GM19025 (cell line): ENCODE data around the gene ATP5PO.
A peak's percentile ranks its signal among the peaks of the same experiment; 100 is the strongest.

ENCODE experiments used
- ATAC-seq: cut with Tn5 transposase; IDR thresholded peaks from one replicate; pipeline ENCODE4 v1.9.1; 2021; ENCODE audit warnings: mild to moderate bottlenecking, low read depth, moderate library complexity; ENCODE audit not compliant: unreplicated experiment

Gene ATP5PO, protein sequence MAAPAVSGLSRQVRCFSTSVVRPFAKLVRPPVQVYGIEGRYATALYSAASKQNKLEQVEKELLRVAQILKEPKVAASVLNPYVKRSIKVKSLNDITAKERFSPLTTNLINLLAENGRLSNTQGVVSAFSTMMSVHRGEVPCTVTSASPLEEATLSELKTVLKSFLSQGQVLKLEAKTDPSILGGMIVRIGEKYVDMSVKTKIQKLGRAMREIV

DNA sequence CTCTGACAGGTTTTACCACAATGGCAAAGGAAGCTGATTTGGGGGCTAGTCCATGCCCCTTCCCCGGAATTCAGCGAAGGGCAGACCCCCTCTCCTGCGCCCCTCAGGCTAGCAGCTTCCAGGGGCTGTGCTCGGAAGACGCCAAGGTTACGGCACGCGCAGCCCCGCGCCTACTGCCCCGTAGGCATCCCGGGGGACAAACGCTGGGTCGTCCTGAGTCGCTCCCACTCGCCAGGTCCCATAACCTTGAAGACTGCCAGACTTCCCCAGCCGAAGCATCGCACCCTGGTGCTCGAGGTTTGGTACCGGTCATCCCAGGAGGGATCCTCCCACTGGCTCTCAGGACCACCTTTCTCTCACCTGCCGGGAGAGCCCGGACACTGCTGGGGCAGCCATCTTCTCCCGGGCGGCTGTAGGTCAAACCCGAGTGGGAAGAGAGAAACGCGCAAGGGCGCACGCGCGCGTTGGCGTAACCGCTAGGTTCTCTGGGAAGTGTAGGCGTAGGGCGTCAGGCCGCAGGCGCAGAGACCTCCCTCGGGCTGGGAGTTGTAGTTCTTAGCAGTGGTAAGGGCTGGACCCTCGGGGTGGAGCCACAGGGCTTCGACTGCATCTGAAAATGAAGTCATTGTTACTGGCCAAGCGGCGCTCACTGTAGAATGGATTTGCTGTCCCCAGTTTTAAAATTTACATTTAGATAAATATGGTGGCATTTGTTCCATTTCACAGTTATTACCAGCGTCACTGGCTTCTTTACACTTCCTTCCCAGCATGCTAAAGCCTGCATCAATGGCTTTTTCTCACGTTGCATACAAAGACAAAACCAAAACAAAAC, at the start of gene ATP5PO:
Gene ATP5PO (minus strand): TSS at position 437 of the 832 bp plus-strand sequence. CDS start 41 bp downstream, at position 396.
- ATAC-seq: peak; percentile 99

DNA sequence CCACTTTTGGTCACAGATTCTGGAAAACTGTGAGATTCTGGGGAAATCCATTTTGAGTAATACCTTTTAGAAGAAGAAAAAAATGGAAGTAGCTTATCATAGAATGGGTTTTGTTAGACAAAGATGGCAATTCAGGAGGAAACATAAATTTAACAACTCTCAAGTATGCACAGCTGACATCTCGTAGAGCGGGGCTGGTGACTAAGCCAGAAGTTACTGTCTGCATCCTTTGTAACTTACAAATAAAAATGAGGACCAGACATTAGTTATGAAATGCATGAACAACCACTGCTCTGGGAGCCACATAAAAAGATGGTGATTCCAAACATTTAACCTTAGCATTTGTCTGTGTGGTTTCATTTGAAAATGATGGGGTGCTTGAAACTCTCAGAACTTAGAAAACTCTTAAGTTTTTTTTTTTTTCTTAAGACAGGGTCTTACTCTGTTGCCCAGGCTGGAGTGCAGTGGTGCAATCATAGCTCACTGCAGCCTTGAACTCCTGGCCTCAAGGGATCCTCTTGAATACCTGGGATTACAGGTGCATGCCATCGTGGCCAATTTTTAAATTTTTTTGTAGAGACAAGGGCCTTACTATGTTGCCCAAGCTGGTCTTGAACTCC, 49.2 kb upstream of the ATP5PO start:
- no peak for ATAC-seq

DNA sequence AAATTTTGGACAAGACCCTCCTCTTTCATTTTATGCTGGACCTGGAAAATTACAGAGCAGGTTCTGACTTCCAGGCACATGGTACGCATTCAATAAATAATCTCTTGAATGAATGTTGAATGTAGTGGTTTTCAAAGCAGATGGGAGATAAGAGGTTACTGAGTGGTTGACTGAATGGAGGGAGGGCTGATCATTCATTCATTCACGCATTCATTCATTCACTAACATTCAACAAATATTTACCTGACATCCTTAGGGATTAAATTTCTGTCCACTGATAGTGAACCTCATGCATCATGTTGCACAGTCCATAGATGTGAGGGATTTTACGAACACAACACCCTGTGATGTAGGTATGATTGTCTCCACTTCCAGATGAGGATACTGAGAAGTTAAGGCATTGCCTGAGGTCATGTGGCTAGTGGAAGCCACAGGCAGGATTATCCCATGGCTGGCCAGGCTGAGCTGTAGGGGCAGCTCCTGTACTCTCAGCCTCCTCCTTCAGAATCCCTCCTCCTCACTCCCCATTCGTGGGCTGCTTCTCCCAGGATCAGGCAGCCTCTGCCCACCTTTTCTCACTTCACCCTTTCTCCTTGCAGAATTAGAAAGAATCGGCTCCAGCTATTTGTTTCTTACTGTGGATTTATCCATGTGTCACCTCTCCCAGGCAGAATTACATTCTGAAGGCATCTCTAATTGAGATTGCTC, 48.4 kb upstream of the ATP5PO start:
- ATAC-seq: no peak

DNA sequence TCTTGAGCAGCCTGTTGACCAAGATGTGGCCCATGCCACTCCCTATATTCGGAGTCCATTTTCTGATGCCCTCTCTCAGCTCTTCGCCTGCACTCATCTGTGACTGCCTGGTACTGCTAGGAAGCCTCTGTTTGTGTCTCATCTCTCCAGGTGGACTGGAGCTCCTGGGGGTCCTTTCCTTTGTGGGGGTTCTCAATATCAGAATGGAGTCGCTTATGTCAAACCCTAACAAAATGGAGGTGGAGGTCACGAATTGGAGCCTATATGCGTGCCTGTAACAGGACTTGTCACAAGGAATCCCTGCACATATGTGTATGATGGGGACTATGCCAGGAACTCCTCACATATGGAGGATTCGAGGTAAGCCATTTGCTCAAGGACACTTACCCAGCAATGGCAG, 46.7 kb upstream of the ATP5PO start:
- ATAC-seq: no peak

DNA sequence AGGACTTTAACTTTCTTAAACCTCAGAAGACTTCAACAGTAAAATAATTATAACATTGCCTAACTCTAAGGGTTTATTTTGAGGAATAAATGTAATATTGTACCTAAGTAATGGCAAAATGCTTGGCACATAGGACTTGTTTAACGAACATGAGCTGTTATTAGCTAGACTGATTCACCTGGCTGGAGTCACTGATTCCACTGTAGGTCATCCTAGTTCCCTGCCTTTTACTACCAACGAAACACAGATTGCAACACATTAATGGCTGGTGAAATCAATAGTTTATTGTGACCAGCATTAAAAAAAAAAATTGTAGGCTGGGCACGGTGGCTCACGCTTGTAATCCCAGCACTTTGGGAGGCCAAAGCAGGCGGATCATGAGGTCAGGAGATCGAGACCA, 45.5 kb upstream of the ATP5PO start:
- ATAC-seq: no peak

DNA sequence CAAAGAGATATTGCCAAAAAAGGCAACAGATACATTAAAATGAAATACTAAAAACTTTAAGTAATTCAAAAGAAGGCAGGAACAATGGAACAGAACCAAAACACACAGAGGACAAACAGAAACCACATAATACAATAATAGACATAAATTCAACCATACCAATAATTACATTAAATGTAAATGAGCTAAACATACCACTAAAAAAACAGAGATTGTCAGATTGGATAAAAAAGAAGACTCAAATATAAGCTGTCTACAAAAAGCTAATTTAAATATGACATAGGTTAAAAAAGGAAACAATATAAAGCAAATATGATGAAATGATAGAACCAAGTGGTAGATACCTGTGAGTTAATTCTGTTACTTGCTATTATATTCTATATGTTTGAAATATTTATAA, 44.1 kb upstream of the ATP5PO start:
- no peak for ATAC-seq

DNA sequence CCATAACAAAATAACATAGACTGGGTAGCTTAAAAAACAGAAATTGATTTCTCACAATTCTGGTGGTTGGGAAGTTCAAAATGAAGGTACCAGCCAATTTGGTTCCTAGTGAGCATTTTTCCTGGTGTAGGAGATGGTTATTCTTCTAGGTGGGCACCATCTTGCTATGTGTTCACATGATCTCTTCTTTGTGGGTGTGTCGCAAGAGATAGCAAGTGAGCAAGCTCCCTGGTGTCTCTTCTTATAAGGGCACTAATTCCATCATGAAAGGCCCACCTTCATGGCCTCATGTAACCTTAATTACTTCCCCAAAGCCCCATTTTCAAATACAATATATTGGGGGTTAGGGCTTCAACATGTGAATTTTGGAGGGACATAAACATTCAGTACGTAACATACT, 38.8 kb upstream of the ATP5PO start:
- ATAC-seq: no peak

DNA sequence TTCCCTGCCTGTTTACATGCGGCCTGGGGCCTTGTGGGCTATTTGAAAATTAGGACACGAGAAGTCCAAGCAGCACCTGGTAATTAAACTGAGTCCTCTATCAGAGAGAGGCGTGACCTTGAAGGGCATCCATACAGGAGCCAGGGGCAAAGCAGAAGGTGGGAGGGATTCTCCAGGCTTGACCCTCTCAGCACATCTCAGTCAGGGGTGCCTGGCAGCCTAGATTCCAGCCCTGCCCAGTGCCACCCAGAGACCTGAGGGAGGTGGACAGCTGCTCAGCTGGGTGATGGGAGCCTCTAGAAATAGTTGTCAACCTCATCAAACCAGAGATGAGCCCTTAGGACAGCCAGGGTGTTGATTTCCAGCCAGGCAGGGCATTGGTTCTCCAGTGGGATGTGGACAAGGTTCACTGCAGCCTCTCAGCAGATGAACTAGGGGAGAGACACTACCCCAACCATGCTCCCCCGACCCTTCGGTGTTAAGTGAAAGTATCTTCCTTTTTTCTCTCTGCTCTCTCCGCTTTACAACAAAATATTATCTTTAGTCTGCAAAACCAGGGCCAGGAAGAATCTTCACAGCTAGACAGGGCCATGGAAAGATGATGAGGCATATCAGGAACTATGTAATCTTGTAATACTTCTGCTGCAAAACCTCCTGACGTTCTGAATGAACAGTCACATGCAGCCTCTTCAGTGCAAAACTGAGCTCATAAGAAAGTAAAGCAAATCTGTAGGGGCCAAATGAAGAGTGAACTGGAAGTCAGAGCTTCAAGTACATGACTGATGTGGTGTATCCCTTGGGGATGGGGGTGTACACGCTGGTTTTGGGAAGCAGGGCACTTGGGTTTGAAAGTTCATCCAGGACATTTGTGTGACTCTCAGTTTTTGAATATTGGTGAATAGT, 35.9 kb upstream of the ATP5PO start:
- no peak for ATAC-seq

DNA sequence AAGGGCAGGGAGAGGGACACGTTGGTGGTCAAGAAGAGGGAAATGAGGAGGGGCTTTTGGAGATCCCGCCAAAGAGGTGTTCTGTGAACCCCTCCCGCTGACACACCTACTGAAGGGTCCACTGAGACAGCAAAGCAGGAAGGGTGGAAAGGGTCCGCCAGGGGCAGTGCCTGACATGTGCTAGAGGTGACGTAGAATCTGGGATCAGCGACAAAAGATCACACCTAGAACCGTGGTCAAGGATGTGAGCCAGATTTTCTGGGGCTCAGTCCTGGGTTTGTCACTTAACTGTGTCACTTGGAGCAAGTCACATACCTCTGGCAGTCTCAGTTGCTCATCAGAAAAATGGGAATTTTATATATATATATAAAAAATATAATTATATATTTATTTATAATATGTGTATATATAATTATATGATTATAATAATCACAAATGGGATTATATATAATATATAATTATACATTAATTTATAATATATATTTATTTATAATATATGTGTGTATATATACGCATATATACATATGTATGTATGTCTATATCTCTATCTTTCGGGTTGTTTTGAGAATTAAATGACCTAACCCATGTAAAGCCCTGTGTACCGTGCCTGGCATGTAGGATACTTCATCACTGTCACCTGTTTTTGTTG, 35.0 kb upstream of the ATP5PO start:
- no peak for ATAC-seq

DNA sequence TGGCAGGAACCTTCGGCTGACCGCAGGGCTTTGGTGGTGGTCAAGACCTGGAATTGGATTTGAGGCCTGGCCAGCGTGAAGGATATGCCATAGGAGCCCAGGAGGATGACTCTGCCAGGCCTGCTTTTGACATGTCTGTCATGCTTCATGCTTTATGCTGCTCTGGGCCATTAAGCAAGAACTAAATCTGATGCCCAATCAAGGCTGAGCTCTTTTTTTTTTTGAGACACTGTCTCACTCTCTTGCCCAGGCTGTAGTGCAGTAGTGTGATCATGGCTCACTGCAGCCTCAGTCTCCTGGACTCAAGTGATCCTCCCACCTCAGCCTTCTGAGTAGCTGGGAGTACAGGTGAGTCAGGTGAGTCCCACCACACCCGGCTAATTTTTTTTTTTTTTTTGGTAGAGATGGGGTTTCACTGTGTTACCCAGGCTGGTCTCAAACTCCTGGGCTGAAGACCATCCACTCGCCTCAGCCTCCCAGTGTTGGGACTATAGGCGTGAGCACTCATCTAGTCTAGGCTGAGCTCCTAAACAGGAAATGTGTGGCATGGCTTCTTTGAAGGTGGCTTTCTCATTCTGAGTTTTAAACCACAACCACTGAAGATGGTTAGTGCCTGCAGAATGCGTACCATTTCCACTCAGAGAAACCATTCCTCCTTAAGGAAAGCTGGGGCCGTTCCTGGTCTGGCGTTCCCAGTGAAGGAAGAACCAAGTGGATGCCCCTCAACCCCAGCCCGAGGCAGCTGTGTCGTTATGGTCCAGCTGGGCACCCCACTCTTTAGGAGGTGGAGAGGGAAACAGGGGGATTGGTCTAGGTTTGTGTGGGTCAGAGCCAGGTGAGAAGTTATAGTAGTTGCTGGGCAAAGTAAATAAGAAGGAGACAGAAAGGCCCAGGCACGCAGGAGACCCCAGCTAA, 34.2 kb upstream of the ATP5PO start:
- ATAC-seq: no peak

DNA sequence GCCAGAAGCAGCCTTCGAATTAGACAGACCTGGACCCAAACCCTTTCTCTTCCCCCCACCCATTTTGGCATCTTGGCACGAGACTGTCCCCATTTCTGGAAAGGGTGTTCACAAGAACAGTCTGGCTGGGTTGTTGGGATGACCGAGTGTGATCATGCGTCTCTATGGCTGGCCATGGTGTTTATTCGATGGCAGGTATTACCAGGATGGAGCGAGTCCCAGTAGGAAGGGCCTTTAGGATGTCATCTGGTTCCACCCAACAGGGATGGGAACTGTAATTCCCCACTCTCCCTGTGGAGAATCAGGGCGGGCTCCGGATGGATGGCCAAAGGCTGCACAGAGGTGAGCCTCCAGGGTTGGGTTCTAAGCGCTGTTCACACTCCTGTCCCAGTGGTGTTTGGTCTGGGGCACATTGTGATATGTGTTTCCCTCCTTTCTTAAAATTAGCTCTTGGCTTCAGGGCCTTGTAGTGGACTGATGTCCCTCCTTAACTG, 33.4 kb upstream of the ATP5PO start:
- ATAC-seq: no peak

DNA sequence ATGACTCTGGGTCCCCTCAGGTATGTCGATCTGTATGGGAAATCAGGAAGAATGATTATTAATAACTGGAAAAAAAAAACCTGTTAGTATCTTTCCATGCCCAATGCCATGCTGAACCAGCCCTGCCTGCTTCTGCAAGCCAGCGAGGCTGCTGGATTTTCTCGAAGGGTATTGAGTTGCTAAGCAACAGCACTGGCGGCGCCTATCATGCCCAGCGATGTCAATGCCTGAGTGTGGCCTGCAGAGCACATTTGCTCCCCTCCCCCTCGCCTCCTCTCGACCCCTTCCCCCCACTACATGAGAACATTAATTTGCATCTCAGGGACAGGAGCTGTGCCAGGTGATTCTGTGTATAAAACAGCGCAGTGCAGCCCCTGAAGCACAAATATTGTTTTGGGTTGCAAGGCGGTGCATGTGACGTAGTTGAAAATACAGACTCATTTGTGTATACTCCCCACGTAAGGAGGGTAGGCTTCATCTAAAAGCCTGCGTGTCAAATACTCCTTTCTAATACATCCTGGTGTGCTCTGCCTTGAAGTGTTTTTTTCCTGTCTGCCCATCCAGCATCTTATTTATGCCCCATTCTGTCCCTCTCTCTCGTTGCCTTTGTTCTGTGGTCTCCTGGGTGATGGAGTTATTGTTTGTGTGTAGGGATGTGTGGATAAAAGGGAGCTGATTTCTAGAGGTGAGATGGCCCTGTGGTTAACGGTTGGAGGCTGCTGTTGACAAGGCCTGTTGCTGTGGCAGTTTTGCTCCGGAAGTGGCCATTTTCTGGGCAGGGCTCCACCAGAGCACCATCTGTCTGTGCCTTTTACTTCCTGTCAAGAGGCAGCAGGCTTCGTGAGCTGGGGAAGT, 32.7 kb upstream of the ATP5PO start:
- peak; percentile 38 for ATAC-seq

DNA sequence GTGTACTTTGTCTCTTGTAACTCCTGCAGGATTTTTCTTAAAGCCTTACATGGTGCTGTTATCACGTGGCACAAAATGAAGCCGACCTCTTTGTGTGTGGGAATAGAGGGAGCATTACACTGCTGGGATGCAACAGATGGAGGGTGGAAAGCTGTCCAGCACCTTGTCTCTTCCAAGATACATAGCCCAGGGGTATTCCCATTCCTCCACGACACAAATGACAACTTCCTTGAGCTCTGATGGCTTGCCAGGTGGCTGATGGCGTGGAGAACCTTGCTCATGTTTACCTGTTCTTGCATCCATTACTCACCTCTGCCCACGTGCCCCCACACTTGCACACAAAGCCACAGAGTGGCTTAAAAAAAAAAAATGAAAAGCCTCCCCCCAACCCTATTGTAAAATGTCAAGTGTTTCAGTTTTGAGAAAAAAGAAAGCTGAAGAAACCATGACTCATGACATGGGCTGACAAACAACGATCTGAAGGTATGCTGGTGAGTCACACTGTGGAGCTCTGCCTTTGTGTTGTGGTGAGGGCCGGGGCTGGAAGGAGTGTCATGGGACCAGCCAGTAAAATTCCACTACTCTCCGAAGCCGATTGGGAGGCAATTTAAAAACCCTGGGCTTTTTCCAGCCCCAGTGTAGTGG, 32.0 kb upstream of the ATP5PO start:
- ATAC-seq: peak; percentile 53

DNA sequence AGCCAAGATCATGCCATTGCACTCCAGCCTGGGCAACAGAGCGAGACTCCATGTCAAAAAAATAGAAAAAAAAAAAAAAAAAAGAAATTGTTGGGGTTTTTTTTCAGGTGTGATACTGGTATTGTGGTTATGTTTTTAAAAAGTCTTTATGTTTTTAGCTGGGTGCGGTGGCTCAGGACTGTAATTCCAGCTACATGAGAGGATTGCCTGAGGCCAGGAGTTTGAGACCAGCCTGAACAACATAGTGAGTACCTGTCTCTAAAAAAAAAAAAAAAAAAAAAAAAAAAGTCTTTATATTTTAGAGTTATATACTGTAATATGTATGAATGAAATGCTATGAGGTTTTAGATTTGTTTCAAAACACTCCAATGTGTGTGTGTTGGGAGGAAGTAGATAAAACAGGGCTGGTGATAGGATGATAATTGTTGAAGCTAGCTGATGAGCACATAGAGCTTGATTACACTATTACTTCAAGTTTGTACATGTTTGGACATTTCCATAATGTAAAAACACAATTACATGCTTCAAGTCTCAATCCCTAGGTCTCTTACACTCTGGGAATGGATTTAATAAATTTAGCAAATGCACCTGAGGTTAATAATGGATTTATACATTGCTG, 30.2 kb upstream of the ATP5PO start:
- no peak for ATAC-seq

DNA sequence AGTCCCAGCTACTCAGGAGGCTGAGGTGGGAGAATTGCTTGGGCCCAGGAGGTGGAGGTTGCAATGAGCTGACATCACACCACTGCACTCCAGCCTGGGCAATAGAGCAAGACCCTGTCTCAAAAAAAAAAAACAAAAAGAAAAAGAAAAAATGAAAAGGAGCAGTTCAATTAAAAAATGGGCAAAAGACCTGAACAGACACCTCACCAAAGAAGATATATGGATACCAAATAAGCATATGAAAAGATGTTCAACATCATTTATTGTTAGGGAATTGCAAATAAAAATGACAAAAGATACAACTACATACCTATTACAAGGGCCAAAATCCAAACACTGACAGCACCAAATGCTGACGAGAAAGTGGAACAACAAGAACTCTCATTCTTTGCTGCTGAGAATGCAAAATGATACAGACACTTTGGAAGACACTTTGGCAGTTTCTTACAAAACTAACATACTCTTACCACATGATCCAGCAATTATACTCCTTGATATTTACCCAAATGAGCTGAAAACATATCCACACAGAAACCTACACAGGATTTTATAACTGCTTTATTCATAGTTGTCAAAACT, 28.7 kb upstream of the ATP5PO start:
- no peak for ATAC-seq

DNA sequence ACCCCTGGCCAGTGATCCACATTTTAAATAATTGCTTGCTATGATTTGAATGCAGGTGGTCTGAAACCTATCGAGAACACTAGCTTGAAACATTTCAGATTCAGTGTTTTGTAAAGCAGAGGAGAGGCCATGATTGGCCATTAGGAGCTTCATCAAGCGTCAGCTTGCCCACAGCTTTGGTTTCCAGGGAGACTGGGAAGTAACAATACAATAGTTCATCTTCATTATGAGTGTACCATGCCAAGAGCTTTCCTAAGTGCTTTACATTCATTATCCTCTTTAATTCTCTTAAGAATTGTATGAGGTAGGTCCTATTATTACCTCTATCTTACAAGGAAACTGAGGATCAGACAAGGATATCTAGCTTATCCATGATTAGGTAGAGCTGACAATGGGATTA, 27.7 kb upstream of the ATP5PO start:
- no peak for ATAC-seq
